Frontal cortex (tissue), 4 donors: ENCODE data around the gene NALCN. TPM values are rescaled to one million over a fixed set of nuclear protein-coding genes. Genes with fewer than 3 reads are reported as not detected.

ENCODE experiments used
- DNase-seq, 2 donors: peaks; one replicate each; pipeline ENCODE4 v3.0.0; 2012; ENCODE audit warnings: low spot score in 2 of 2
- FAIRE-seq: peaks from 2 replicates; lab custom pipeline; 2012; peaks lifted over from hg19 to GRCh38; lab: Jason Lieb, UNC
- total RNA-seq: library from RNA; depleted of rRNA; stranded (reverse); fragments of >200 nt; gene quantifications from one replicate; pipeline ENCODE4 v1.2.3, GENCODE V29; 2014
- donor health status: control.
- donor health status: control.
- donor health status: control.

NALCN gene
- total RNA-seq, 1 donor from 2014 or later: 34.6 TPM

- FAIRE-seq: no peak
- DNase-seq: no peak
Observed at GRCh38 chr13:101149735-101150384, 266.4 kb downstream of the NALCN start.

GRCh38 chr13:101146101-101146898 is 270.0 kb downstream of the NALCN start:
- DNase-seq (no peak), FAIRE-seq (no peak)

GRCh38 chr13:101144808-101145419 is 271.4 kb downstream of the NALCN start:
- peak; percentile 99 for FAIRE-seq
- peak; percentile 14 to 24 for DNase-seq

DNA sequence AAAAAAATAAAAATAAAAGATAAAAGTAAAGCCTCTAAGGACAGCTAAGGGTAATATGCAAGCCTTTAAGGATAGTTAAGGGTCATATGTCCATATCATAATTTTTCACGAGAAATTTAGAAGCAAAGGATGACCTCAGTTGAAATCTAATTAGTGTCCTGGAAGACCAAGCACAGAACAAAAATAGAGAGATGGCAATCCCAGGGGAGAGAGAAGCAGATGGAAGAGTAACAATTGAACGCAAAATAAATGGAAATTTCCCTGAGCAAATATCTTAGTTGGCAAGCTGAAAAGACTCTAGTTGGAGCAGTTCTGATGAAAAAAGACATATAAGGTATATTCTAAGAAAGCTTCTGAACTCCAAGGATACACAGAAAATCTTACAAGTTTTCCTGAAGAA is 275.4 kb downstream of the NALCN start:
- FAIRE-seq: no peak

DNA sequence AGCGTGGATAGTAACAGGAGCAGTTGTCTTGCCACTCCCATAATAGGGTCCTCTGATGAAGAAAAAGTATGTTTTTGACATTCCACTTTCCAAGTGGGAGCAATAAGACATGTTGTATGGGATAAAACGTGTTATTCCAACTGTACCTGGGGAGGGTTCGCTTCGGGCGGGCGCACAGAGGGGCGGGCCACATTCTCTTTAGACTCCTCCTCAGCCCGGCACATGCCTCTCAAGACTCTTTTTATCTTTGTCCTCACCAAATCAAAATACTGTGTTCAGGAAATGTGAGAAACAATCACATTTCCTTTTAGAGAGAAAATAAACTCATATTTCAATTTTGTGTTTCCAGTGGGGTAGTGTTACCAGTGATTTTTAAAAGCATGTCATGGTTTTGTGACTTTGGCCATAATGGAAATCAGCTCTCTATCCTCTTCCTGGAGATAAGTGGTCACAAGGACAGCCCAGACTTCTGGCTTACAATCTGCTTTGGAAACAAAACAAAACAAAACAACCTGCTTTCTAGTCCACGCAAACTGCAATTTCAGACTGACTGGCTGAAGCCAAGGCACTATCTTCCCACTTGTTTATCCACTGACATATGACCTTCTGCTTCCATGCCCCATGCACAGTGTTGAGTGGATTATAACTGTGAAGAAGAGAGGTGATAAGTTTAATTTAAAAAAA is 276.1 kb downstream of the NALCN start:
- no peak for DNase-seq
- FAIRE-seq: no peak

More for the DNA sequence above, 275.4 kb downstream of the NALCN start:
- no peak for DNase-seq

GRCh38 chr13:101139081-101139480 is 277.2 kb downstream of the NALCN start:
- DNase-seq (no peak), FAIRE-seq (no peak)

DNA sequence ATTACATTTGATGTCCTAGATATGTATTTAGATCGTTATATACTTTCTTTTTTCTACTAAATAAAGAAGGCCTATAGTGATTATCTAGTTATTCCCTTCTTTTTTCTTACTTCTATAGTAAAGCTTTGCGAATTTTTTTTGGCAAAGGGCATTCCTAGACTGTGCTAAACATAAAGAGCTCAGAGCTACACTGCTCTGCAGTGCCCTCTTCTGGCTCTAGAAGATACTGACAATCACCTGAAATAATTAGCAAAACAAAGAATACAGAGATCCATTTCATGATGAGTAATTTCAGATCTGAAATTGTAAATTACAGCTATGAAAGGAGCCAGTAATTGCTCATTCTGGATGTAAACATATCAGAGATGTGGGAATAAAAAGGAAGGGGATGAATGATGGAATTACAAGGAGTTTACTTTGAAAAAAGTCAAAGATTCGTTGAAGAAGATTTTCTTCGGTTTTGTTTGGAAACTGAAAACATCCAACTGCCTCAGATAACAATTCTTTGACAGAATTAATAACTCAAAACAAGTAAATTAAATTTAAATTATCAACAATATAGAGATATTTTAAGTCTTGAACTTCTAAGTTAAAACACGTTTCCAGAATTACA is 288.5 kb downstream of the NALCN start:
- FAIRE-seq (peak; percentile 30), DNase-seq (peak; percentile 15 to 51)

DNA sequence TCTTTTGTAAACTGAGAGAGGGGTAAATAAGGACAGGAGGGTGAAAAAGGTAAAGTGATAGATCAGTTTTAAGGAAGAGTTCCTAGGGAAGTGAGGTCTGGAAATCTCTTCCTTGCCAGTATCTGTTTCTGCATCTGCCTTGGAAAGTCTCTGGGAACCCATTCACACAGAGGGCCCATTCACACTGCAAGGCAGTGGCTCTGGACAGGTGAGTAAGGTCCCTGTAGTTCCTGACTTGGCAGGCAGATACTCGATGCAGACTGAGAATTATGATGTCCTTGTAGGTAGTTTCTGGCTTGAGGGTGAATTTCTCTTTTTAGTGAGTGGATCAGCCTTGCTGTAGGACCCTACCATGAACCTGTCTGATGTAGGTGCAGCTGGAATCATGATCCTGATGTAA is 293.3 kb downstream of the NALCN start:
- FAIRE-seq (no peak), DNase-seq (no peak)

GRCh38 chr13:101121608-101122007 is 294.7 kb downstream of the NALCN start:
- DNase-seq (no peak), FAIRE-seq (no peak)

DNA sequence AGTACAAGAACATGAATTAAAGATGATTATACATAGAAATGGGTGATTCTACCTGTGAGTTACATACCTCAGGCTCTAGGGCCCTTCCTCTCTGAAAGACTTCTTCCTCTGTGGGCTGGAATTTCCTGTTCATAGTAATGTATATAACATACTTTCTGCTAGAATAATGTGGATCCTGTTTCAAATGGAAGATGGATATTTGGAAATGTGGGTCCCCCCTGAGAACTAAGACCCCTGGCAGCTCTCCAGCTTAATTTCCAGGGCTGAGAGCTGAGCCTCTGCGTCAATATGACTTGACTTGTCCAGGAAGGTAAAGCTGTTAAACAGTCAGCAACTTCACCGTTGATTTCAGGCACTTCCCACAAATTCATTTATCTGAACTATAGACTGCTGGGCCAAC is 296.3 kb downstream of the NALCN start:
- no peak for FAIRE-seq
- DNase-seq: no peak

GRCh38 chr13:101116826-101117225 is 299.5 kb downstream of the NALCN start:
- DNase-seq (no peak), FAIRE-seq (no peak)

DNA sequence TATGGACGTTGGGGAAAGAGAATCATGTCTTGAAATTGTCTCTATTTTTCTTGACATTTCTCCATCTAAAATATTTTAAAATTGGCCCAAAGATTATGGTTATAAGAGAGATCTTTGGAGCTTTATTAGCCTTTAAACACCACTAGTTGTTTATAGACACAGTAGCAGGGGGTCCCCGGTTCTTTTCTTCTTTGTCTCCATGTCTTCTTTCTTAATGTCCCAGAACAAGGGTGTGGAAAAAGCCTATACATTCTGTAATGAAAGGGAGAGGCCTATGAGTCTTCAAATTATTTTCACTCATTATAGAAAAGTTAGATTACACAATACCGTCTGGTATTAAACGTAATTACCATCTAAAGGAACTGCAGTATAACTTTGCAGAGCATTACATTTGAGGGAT is 300.0 kb downstream of the NALCN start:
- FAIRE-seq (no peak), DNase-seq (no peak)

GRCh38 chr13:101115762-101116171 is 300.5 kb downstream of the NALCN start:
- DNase-seq (no peak), FAIRE-seq (no peak)

DNA sequence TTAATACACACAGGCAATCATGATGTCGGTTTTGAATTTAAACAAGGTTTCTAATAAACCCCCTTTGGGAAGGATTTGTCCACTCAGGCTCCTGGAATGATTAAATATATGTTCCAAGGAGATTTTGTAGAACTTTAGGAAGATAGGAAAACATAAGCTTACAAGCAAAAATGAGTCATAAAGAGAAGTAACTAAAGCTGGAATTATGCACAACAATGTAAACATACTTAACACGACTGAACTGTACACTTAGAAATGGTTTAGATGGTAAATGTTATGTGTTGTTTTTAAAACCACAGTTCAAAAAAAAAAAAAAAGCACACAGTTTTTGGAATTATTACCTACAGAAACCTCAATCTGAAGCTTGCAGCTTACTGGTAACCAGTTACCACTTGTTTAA is 304.4 kb downstream of the NALCN start:
- FAIRE-seq (no peak), DNase-seq (no peak)

GRCh38 chr13:101109005-101109404 is 307.3 kb downstream of the NALCN start:
- DNase-seq (no peak), FAIRE-seq (no peak)

- FAIRE-seq: no peak
- no peak for DNase-seq
Observed at GRCh38 chr13:101098873-101099272, 317.4 kb downstream of the NALCN start.

- FAIRE-seq (no peak), DNase-seq (no peak)
Observed at GRCh38 chr13:101092985-101093384, 323.3 kb downstream of the NALCN start.

DNA sequence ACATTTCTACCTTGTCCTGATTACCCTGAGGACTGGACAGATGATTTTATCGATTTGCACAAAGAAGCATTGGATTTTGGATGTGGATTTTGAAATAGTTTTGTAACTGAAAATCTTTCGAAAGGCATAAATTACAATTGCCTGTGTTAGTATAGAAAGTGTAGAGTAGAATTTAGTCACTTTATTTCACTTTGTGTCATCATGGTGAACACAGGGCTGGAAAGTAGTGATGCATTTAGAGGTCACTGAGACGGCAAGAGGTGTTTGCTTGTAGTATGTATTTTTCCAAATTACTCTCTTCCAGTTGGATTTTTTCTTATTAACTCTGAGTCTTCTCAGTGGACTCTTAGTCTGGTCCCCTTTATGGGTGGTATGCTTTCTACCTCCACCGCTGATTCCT is 326.0 kb downstream of the NALCN start:
- no peak for DNase-seq
- no peak for FAIRE-seq

DNA sequence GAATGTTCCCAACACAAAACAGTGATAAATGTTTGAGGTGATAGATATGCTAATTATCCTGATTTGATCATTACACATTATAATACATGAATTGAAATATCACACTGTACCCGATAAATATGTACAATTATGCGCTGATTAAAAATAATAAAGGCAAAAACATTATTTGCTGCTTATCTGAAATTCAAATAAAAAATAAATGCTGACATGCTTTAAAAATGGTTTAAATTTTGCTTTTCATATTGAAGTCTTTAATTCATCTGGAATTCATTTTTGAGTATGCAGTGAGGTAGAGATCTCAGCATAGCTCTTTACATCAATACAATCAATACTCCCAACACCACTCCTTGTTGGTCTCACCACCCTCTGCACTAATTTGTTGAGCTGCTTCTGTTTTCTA is 330.8 kb downstream of the NALCN start:
- no peak for DNase-seq
- no peak for FAIRE-seq

DNA sequence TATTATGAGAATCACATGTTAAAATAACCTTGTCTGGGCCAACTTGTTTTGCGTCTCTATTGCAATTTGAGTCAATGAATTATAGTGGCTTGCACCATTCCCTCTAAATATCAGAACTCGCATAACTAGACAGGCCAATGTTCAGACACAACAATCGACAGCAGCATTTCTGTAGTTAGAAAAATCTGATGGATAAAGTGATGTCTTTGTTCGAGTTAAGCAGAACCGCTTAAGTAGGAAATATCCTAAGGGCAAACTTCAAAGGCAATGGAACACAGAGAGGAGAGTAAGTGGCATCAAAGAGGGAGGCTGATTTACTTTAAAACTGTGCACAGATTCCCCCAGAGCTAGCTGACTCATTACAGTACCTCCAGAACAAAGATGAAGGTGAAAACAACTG is 333.9 kb downstream of the NALCN start:
- DNase-seq: no peak
- FAIRE-seq: no peak
